HG02970 (cell line): Measurements from ENCODE around the gene MISP3.

Source experiments
- ATAC-seq: cut with Tn5 transposase; IDR thresholded peaks from one replicate; pipeline ENCODE4 v1.9.1; 2021; ENCODE audit warnings: mild to moderate bottlenecking, moderate library complexity, moderate number of reproducible peaks; ENCODE audit not compliant: unreplicated experiment, low FRiP score

Gene MISP3

DNA sequence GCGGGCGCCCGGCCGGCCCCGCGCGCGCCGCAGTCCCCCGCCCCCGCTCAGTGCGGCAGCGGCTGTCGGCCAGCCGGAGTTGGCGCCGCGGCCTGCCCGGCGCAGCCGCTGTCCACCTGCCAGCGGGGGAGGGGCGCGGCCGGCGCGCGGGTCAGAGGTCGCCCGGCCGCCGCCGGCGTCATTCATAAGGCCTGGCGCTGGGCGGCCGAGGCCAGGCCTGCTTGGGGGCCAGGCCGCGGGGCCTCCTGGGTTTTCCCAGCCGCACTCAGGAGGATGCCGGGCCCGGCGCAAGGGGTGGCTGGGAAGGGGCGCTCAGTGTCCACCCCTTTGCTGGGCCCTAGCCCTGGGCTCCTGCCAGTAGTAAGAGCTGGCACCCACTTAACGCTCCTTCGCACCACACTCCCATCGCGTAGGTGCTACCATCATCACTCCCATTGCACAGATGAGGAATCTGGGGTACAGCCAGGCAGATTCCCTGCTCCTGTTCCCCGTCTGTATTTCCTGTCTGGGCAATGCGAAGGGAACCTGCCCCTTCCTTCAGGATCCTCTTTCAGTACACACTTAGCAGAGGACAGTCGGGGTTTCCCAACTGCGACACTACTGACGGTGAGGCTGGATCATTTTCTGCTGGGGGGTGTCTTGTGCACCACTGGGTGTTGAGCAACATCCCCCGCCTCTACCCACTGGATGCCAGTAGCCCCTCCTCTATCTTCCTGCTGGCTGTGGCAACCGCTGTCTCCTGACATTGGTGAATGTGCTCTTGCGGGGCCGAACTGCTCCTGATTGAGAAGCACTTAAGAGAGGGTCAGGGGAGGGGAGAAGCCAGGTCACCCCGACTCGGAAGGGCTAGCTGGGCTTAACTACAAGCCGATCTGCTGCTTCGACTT is 45.8 kb downstream of the MISP3 start:
- no peak for ATAC-seq

DNA sequence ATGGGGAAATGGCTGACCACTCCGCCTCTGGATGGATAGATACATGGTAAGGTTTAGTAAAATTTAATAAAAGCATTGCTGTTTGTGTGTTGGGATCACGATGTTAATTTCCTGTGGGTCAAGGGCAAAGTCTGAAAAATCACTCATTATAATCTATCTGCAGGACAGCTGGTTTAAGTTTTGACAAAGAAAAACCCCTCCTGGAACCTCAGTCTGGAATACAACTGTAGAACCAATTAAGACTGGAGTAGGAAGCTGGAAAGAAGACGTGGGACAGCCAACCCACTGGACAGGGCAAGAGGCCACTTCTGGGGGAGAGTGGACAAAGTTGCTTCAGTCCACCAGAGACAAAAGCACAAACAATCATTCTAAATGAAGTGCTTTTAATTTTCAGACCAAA is 46.6 kb downstream of the MISP3 start:
- ATAC-seq: no peak

DNA sequence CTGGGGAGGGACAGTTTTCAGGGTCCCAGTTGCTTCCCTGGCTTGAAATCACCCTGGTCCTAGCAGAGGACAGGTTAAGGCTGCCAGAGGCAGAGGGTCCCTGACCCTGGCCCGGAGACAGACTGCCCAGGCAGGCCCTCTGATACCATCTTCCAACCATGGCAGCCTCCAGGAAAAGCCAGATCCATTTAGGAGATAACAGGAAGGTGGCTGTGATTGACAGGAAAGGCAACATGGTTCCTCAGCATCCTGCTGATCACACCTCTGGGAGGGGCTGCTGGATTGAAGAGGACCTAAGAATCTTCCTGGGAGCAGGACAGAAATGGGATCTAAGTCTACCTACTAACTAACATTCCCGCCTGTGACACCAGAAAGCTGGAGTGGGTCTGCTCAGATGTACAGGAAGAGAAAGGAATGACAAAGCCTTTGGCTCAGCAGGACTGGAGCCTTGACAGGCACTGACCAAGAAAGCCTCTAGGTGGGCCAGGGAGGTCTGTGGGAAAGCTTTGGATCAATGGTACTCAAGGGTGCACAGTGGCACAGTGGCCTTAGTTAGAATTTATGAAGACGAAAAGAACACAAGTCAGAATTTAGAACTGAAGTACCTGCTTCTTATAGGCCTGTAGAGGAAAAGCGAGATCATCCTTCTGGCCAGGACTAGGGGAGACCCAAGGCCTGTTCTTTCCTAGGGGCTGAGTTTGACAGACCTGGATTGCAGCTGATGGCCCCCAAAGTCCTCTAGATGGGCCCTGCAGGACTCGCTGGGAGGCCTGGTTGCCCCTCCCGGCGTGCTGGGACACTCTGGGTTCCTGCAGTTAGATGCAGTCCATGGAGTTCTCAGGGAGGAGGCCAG is 47.3 kb downstream of the MISP3 start:
- no peak for ATAC-seq

DNA sequence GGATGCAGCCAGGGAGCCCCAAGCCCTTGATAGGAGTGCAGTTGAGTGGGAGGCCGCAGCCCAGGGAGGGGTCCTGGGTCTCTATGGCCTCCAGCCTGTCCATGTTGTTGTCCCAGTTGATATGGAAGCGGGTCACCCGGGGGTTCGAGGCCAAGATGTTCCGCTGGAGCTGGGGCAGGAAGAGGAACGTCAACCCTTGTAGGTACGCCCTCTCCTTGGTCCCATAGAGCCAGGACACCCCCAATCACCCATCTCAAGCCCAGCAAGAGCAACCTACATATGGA is 47.9 kb downstream of the MISP3 start:
- ATAC-seq: no peak

DNA sequence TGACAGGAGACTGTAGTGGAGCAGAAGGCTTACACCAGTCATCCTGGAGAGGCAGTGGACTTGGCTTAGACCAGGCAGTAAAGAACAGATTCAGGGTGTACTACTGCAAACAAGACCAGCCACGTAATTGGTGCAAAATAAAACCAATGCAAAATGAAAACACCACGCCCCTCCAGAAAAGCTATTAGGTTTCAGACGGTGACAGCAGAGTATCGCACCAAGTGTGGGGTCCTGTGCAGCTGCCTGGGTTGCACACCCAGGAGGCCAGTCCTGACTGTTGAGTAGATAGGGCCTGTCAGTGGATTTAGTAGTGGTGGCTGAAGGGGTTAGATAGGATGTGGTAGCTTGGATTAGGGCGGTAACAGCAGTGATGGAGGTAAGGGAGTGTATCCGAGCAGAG is 50.3 kb downstream of the MISP3 start:
- ATAC-seq: no peak
